ENCODE measurements around the gene CCNG2. TPM values are rescaled to one million over a fixed set of nuclear protein-coding genes. Genes with fewer than 3 reads are reported as not detected.

Gene CCNG2
- total RNA-seq, 4 donors from 2014 or later, result 24.0 to 91.8 (median 45.8) TPM

DNA sequence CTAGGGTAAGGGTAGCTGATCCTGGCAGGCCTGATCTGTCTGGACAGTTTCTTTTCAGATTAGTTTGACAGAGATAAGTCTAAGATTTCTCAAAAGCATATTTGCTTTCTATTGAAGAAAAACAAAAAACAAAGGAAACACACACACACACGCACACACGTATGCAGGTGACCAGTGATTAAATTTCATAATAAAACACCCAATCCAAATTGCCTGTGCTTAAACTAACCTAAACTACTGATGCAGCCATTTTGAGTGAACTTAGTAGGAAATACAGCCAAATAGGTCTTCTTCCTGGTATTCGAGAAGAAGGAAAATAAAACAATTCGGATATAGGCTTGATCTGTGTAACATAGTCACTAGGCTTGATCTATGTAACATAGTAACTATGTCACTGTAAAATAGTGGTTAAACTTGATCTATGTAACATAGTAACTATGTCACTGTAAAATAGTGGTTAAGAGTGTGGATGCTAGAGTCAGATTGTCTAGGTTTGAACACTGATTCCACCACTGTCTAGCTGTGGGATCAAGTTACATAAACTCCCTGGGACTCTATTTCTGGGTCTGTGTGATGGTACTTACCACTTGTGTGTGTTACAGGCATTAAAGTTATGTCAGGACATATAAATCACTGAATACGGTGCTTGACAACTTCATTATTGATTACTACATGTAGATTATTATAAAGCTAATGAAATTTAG, 9.8 kb upstream of the CCNG2 start:
- Histone ChIP-seq H3K4me1 (peaks cover 26% of the 10 kb centered on the region), H3K27ac (peak overlapping the region; percentile 57), H3K36me3 (no peaks in the 10 kb centered on the region), H3K4me3 (no peak overlapping the region), H3K9me3 (no peaks in the 10 kb centered on the region), H3K27me3 (no peaks in the 10 kb centered on the region)
- 81% methylated on average over 5 of the region's 5 CpGs for WGBS
- TF ChIP-seq EP300 (IDR thresholded peaks at IDR 0.05), result no peak
- TF ChIP-seq POLR2AphosphoS5 (IDR thresholded peaks at IDR 0.05), result no peak
- TF ChIP-seq, protein P1, sequence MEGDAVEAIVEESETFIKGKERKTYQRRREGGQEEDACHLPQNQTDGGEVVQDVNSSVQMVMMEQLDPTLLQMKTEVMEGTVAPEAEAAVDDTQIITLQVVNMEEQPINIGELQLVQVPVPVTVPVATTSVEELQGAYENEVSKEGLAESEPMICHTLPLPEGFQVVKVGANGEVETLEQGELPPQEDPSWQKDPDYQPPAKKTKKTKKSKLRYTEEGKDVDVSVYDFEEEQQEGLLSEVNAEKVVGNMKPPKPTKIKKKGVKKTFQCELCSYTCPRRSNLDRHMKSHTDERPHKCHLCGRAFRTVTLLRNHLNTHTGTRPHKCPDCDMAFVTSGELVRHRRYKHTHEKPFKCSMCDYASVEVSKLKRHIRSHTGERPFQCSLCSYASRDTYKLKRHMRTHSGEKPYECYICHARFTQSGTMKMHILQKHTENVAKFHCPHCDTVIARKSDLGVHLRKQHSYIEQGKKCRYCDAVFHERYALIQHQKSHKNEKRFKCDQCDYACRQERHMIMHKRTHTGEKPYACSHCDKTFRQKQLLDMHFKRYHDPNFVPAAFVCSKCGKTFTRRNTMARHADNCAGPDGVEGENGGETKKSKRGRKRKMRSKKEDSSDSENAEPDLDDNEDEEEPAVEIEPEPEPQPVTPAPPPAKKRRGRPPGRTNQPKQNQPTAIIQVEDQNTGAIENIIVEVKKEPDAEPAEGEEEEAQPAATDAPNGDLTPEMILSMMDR (IDR thresholded peaks at IDR 0.05), result no peak
- TF ChIP-seq POLR2A (IDR thresholded peaks at IDR 0.05), result no peak
- no peak for DNase-seq (ENCODE audit: low spot score in 2 of 2)

DNA sequence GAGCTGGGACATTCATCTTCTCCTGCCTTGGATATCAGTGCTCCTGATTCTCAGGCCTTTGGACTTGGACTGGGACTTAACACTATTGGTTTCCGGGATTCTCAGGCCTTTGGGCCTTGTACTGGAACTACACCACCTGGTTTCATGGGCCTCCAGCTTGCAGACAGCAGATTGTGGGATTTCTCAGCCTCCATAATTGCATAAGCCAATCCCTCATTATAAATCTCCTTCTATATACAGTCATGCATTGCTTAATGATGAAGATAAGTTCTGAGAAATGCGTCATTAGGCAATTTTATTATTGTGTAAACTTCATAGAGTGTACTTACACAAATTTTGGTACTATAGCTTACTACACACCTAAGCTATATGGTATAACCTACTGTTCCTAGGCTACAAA, 8.9 kb upstream of the CCNG2 start:
- Histone ChIP-seq H3K9me3 (no peaks in the 10 kb centered on the region), H3K27me3 (no peaks in the 10 kb centered on the region), H3K4me1 (peaks cover 28% of the 10 kb centered on the region), H3K27ac (no peak overlapping the region), H3K36me3 (no peaks in the 10 kb centered on the region), H3K4me3 (no peak overlapping the region)
- whole genome bisulfite sequencing, result 87% methylated on average over 2 of the region's 2 CpGs
- TF ChIP-seq, protein P1 (IDR thresholded peaks at IDR 0.05), result no peak
- no peak for TF ChIP-seq POLR2A (IDR thresholded peaks at IDR 0.05)
- no peak for TF ChIP-seq POLR2AphosphoS5 (IDR thresholded peaks at IDR 0.05)
- TF ChIP-seq EP300 (IDR thresholded peaks at IDR 0.05), result no peak
- DNase-seq (ENCODE audit: low spot score in 2 of 2), result no peak

DNA sequence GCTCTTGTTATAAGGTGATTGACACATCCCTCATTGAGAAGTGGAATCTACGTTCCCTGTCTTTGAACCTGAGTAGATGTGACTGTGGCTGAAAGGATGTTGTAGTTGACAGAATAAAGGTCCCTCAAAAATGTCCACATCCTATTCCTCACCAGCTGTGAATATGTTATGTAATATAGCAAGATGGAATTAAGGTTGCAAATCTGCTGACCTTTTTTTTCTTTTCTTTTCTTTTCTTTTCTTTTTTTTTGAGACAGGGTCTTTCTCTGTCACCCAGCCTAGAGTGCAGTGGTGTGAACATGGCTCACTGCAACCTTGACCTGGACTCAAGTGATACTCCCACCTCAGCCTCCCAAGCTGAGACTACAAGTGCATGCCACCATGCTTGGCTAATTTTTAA, 7.2 kb upstream of the CCNG2 start:
- no peak for DNase-seq (ENCODE audit: low spot score in 2 of 2)
- H3K27me3 ChIP-seq, result no peaks in the 10 kb centered on the region
- no peak overlapping the region for H3K4me3 ChIP-seq
- 95% methylated on average over 1 of the region's 1 CpG for WGBS
- TF ChIP-seq POLR2A (IDR thresholded peaks at IDR 0.05) (no peak), EP300 (IDR thresholded peaks at IDR 0.05) (no peak), POLR2AphosphoS5 (IDR thresholded peaks at IDR 0.05) (no peak)
- TF ChIP-seq, protein P1 (IDR thresholded peaks at IDR 0.05), result no peak
- H3K27ac ChIP-seq, result no peak overlapping the region
- H3K36me3 ChIP-seq, result no peaks in the 10 kb centered on the region
- peaks cover 33% of the 10 kb centered on the region for H3K4me1 ChIP-seq
- H3K9me3 ChIP-seq, result no peaks in the 10 kb centered on the region

DNA sequence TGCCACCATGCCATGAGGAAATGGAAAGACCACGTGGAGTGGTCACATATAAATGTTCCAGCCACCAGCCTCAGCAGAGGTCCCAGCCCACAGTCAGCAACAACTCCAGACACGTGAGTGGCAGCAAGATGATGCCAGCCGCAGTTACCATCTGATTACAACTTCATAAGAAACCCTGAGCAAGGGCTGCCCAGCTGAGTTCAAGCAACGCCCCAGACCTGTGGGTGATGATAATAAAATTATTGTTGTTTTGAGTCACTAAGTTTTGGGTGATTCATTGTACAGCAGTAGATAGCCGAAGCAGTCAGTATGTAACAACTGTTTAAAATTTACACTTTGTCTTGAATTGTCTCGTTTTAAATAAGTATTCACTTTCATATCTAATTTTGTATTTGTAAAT, 5.8 kb upstream of the CCNG2 start:
- Histone ChIP-seq H3K4me3 (no peak overlapping the region), H3K27me3 (no peaks in the 10 kb centered on the region), H3K9me3 (no peaks in the 10 kb centered on the region), H3K4me1 (peaks cover 30% of the 10 kb centered on the region), H3K36me3 (no peaks in the 10 kb centered on the region), H3K27ac (no peak overlapping the region)
- no peak for DNase-seq (ENCODE audit: low spot score in 2 of 2)
- TF ChIP-seq EP300 (IDR thresholded peaks at IDR 0.05) (no peak), POLR2AphosphoS5 (IDR thresholded peaks at IDR 0.05) (no peak), POLR2A (IDR thresholded peaks at IDR 0.05) (no peak)
- TF ChIP-seq, protein P1 (IDR thresholded peaks at IDR 0.05), result no peak
- WGBS, result 76% methylated on average over 6 of the region's 6 CpGs

DNA sequence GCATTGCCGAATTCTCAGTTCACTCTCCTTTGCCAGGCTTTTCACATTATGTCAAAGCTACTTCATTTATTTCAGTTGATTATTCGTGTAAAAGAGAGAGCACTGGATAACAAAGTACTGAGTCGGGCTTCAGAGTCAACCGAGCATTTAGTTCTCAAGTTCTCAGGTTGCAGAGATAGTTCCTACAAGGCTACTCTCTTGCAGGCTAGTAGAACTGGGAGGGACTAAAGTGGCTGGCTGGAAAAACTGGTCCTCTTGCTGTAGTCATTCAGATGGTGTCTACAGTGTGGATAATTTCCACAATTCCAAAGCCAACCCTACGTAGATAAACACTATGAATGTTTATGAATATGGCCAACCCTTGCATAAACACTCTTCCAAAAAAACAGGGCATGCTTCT, 4.6 kb upstream of the CCNG2 start:
- no peak overlapping the region for H3K4me3 ChIP-seq
- 54% methylated on average over 5 of the region's 5 CpGs for WGBS
- no peak for DNase-seq (ENCODE audit: low spot score in 2 of 2)
- H3K27me3 ChIP-seq, result no peaks in the 10 kb centered on the region
- H3K36me3 ChIP-seq, result no peaks in the 10 kb centered on the region
- TF ChIP-seq, protein P1 (IDR thresholded peaks at IDR 0.05), result no peak
- TF ChIP-seq POLR2A (IDR thresholded peaks at IDR 0.05), result no peak
- no peak for TF ChIP-seq POLR2AphosphoS5 (IDR thresholded peaks at IDR 0.05)
- no peak for TF ChIP-seq EP300 (IDR thresholded peaks at IDR 0.05)
- no peak overlapping the region for H3K27ac ChIP-seq
- H3K4me1 ChIP-seq, result peaks cover 22% of the 10 kb centered on the region
- H3K9me3 ChIP-seq, result no peaks in the 10 kb centered on the region
